Measurements from ENCODE around the gene FUT8. TPM values are rescaled to one million over a fixed set of nuclear protein-coding genes. Genes with fewer than 3 reads are reported as not detected.

Gene FUT8
- total RNA-seq, 1 experiment from 2014 or later: 11.8 TPM

GRCh38 chr14:65658202-65658601 is 245.7 kb downstream of the FUT8 start:
- CTCF ChIA-PET: no interaction called here

GRCh38 chr14:65661865-65662264 is 249.3 kb downstream of the FUT8 start:
- no peak overlapping the region for H3K4me3 Mint-ChIP-seq (ENCODE audit: unreplicated experiment)
- H3K27me3 Mint-ChIP-seq (ENCODE audit: insufficient read depth, unreplicated experiment): no peaks in the 10 kb centered on the region
- no peaks in the 10 kb centered on the region for H3K9me3 Mint-ChIP-seq (ENCODE audit: unreplicated experiment)
- ChIA-PET CTCF (no interaction called here), POLR2A (no interaction called here)
- no peak for TF ChIP-seq CTCF (IDR thresholded peaks at IDR 0.05; ENCODE audit: unreplicated experiment)
- no peaks in the 10 kb centered on the region for H3K36me3 Mint-ChIP-seq (ENCODE audit: insufficient read depth, unreplicated experiment)
- BruUV-seq (replicated peaks): no TSS peak
- intact Hi-C loops (cut with micrococcal nuclease): no loop called here
- DNase-seq (ENCODE audit: unreplicated experiment): no peak
- H3K4me1 Mint-ChIP-seq (ENCODE audit: insufficient read depth, unreplicated experiment): no peaks in the 10 kb centered on the region
- no peak overlapping the region for H3K27ac Mint-ChIP-seq (ENCODE audit: low read depth, unreplicated experiment)

More at GRCh38 chr14:65658202-65658601, 245.7 kb downstream of the FUT8 start:
- H3K36me3 Mint-ChIP-seq (ENCODE audit: insufficient read depth, unreplicated experiment): peaks cover 6% of the 10 kb centered on the region
- H3K9me3 Mint-ChIP-seq (ENCODE audit: unreplicated experiment): no peaks in the 10 kb centered on the region
- no peaks in the 10 kb centered on the region for H3K27me3 Mint-ChIP-seq (ENCODE audit: insufficient read depth, unreplicated experiment)
- H3K27ac Mint-ChIP-seq (ENCODE audit: low read depth, unreplicated experiment): no peak overlapping the region
- BruUV-seq (replicated peaks): no TSS peak
- no peaks in the 10 kb centered on the region for H3K4me1 Mint-ChIP-seq (ENCODE audit: insufficient read depth, unreplicated experiment)
- H3K4me3 Mint-ChIP-seq (ENCODE audit: unreplicated experiment): no peak overlapping the region
- intact Hi-C loops (cut with micrococcal nuclease): no loop called here
- TF ChIP-seq CTCF (IDR thresholded peaks at IDR 0.05; ENCODE audit: unreplicated experiment): no peak
- no peak for DNase-seq (ENCODE audit: unreplicated experiment)
- POLR2A ChIA-PET: no interaction called here

GRCh38 chr14:65664436-65664835 is 251.9 kb downstream of the FUT8 start:
- Mint-ChIP-seq H3K36me3 (ENCODE audit: insufficient read depth, unreplicated experiment) (no peaks in the 10 kb centered on the region), H3K9me3 (ENCODE audit: unreplicated experiment) (no peaks in the 10 kb centered on the region), H3K27ac (ENCODE audit: low read depth, unreplicated experiment) (no peak overlapping the region), H3K27me3 (ENCODE audit: insufficient read depth, unreplicated experiment) (no peaks in the 10 kb centered on the region), H3K4me1 (ENCODE audit: insufficient read depth, unreplicated experiment) (no peaks in the 10 kb centered on the region), H3K4me3 (ENCODE audit: unreplicated experiment) (no peak overlapping the region)
- intact Hi-C loops (cut with micrococcal nuclease): no loop called here
- no TSS peak for BruUV-seq (replicated peaks)
- CTCF ChIA-PET: interaction anchor here (1.0 kb wide), 1 partner anchor 172 kb away, joined by 3 read pairs; no protein-coding TSS in a partner anchor
- POLR2A ChIA-PET: no interaction called here
- DNase-seq (ENCODE audit: unreplicated experiment): no peak
- TF ChIP-seq CTCF (IDR thresholded peaks at IDR 0.05; ENCODE audit: unreplicated experiment): no peak

- Mint-ChIP-seq H3K9me3 (ENCODE audit: unreplicated experiment) (no peaks in the 10 kb centered on the region), H3K36me3 (ENCODE audit: insufficient read depth, unreplicated experiment) (no peaks in the 10 kb centered on the region), H3K4me3 (ENCODE audit: unreplicated experiment) (no peak overlapping the region), H3K27me3 (ENCODE audit: insufficient read depth, unreplicated experiment) (no peaks in the 10 kb centered on the region), H3K4me1 (ENCODE audit: insufficient read depth, unreplicated experiment) (peaks cover 5% of the 10 kb centered on the region), H3K27ac (ENCODE audit: low read depth, unreplicated experiment) (no peak overlapping the region)
- intact Hi-C loops (cut with micrococcal nuclease): no loop called here
- no peak for DNase-seq (ENCODE audit: unreplicated experiment)
- ChIA-PET POLR2A (no interaction called here), CTCF (interaction anchor here (0.6 kb wide), 1 partner anchor 266 kb away, joined by 3 read pairs; no protein-coding TSS in a partner anchor)
- BruUV-seq (replicated peaks): no TSS peak
- TF ChIP-seq CTCF (IDR thresholded peaks at IDR 0.05; ENCODE audit: unreplicated experiment): no peak
Measured at GRCh38 chr14:65676361-65677014, 264.0 kb downstream of the FUT8 start.

Data from MCF 10A (cell line).